HS-27A (cell line): ENCODE results near the gene ZNF611.
"Not testable (repeated sequence)": the region's sequence is repeated elsewhere in the genome, so short reads cannot be mapped to it uniquely, and the experiment has no call there.

Experiments
- DNase-seq: peaks from one replicate; pipeline ENCODE4 v3.0.0-alpha.2; 2012; ENCODE audit warnings: low read depth, missing footprints

ZNF611 gene

DNA sequence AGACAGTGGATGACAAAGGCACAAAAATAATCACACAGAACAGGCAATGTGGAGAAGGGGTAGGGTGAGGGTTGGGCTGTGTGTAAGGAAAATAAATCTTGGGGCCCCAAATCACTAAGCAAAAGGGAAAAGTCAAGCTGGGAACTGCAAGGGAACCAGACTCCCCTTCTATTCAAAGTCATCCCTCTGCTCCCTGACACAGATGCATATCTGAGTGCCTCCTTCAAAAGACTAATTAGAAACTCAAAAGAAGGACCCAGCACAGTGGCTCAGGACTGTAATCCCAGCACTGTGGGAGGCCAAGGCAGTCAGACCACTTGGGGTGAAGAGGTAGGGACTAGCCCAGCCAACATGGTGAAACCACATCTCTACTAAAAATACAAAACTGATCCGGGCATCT, 18.3 kb downstream of the ZNF611 start:
- DNase-seq: no peak

GRCh38 chr19:52715902-52716301, 18.9 kb downstream of the ZNF611 start:
- not testable (repeated sequence) for DNase-seq

DNA sequence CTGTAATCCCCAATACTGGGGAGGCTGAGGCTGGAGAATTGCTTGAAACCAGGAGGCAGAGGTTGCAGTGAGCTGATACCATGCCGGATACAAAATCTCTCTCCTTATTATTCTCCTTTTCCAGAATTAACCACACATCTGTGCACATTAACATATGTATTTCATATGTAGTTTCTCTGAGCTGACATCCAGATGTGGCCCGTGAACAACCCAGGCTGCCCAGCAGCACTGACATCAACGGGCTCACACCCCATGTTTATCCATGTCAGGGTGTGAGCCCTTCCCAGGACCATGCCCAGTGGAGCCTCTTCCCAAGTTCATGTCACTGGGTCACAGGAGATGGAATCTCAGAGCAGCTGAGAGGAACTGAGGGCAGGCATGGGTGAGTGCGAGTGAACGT, 19.5 kb downstream of the ZNF611 start:
- DNase-seq: not testable (repeated sequence)

- not testable (repeated sequence) for DNase-seq
Measured at GRCh38 chr19:52713051-52713450, 21.8 kb downstream of the ZNF611 start.

DNA sequence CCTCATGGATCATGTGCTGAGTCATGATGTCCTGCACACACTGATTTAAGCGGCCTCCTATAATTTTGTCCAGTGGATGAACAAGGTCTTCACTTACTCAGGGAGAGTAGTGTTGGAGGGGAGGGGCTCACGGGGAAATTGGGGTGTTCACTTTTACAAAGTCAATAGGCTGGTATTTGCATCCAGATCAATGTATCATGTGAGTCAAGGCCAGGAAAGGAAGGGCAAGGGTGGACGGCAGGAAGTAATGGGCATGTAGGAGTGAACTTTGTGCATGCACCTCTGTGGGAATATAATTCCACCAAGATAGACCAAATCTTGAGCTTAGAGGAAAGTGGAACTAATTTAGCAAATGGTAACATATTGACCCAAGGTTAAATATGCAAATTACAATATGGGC, 23.2 kb downstream of the ZNF611 start:
- DNase-seq: not testable (repeated sequence)

DNA sequence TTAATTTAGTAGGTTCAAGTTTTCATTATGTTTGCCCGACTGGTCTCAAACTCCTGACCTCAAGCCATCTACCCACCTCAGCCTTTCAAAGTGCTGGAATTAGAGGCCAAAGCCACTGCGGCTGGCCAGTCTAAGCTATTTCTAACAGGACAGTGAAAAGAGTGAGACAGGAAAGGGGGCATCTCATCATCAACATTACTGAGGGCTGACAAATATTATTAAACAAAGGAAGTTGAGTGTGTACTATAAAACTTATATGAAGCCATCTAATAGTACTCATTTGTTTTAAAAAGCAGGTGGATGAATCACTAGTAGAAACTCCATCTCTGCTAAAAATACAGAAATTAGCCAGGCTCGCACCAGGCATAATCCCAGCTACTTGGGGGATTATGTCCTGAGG, 24.3 kb downstream of the ZNF611 start:
- no peak for DNase-seq

- not testable (repeated sequence) for DNase-seq
Measured at GRCh38 chr19:52705615-52706014, 29.2 kb downstream of the ZNF611 start.

DNA sequence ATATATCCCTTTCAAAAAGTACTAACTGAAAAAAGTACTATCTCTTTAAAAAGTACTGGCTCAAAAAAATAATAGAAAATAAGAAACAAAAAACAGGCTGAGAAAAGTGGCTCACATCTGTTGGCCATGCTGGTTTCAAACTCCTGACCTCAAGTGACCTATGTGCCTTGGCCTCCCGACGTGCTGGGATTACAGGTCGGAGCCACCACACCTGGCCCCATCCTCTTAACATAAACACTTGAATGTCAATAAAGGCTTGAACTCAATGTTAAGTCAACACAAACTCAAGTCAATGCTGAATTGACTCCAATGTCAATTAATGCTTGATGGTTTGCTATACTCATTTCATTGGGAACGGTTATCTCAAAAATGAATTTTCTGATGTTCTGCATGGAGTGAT, 30.9 kb downstream of the ZNF611 start:
- DNase-seq: no peak

- DNase-seq: no peak
Measured at GRCh38 chr19:52700673-52701072, 34.2 kb downstream of the ZNF611 start.

GRCh38 chr19:52699555-52699954, 35.3 kb downstream of the ZNF611 start:
- not testable (repeated sequence) for DNase-seq

- no peak for DNase-seq
Measured at GRCh38 chr19:52695996-52696395, 38.8 kb downstream of the ZNF611 start.

DNA sequence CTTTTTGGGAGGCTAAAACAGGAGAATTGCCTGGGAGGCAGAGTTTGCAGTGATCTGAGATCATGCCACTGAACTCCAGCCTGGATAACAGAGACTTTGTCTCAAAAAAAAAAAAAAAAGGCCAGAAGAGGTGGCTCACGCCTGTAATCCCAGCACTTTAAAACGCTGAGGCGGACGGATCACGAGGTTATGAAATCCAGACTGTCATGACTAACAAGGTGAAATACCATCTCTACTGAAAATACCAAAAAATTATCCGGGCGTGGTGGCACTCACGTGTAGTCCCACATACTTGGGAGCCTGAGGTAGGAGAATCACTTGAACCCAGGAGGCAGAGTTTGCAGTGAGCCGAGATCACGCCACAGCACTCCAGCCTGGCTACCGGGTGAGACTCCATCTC, 39.9 kb downstream of the ZNF611 start:
- DNase-seq: no peak

GRCh38 chr19:52694281-52694680, 40.6 kb downstream of the ZNF611 start:
- not testable (repeated sequence) for DNase-seq

- no peak for DNase-seq
Measured at GRCh38 chr19:52692431-52693008, 42.3 kb downstream of the ZNF611 start.

GRCh38 chr19:52691737-52692136, 43.1 kb downstream of the ZNF611 start:
- DNase-seq: no peak

- DNase-seq: no peak
Measured at GRCh38 chr19:52691215-52691610, 43.6 kb downstream of the ZNF611 start.

- peak; percentile 95 for DNase-seq
Measured at GRCh38 chr19:52690369-52691214, 44.3 kb downstream of the ZNF611 start.

- DNase-seq: peak; percentile 12
Measured at GRCh38 chr19:52689843-52690368, 44.9 kb downstream of the ZNF611 start.

DNA sequence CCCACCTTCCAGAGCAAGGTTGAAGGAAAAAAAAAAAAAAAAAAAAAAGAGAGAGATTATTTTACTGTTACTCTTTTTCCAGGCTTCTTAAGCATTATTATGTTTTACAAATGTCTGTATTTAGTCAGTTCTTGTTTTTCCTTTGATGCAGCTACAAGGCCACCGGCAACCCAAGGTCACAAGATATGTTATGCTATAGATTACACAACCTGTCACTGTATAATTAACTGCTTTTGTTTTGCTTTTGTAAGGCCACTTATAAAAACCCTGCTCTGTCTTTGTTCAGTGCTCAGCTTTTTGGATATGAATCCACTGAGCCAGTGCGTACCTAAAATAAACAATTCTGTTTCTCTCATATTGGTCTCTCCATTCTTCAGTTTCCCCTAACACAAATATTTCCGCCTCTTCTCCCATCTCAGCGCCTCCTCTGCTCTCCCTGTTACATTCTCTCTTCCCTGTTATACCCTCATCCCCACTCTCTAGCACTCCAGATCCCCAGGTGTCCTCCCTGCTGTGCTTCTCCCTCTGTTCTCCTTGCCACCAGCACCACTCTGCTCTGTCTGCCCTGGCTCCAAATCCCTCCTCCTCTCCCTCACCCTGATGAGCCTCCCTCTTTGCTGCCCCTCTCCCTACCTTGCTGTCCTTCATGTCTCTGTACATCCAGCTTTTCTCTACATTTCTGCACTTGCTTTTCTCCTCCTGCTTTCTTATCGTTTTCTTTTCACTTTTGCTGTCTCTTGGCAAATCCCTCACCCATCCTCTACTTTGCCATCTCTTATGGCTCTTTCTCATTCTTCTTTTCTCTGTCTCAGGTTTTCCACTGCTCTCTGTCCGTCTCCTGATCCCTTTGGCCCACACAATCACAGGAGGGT, 45.7 kb downstream of the ZNF611 start:
- not testable (repeated sequence) for DNase-seq

DNA sequence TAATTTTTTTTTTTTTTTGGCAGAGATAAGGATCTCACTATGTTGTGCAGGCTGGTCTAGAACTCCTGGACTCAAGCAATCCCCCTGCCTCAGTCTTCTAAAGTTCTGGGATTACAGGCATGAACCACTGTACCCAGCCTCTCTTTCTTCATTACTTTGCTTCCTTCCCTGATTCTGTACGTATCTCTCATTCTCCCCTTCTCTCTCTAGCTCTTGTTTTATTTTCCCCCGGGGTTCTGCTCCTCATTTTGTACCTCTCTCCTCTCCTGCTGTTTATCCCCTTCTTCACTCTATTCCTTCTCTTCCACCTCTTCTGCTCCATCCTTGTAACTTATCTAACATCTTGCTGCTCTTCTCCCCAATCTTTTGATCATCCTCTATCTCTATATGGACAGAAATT, 46.5 kb downstream of the ZNF611 start:
- no peak for DNase-seq

DNA sequence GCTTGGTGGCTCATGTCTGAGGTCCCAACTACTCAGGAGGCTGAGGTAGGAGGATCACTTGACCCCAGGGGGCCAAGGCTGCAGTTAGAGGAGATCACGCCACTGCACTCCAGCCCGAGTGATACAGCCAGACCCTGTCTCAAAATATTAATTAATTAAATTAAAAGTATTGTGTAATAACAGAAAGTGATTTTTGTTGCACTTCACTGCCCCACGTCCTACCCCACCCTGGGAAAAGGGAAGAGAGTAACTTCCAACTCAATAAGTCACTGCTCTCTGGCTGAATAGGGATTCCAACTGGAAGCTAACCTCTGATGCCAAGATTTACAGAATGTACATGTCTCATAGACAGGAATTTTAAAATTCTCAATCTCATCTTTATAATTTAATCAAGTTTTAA, 47.2 kb downstream of the ZNF611 start:
- no peak for DNase-seq

- DNase-seq: no peak
Measured at GRCh38 chr19:52685811-52686210, 49.0 kb downstream of the ZNF611 start.
